ENCODE measurements around the gene GNS. TPM values are rescaled to one million over a fixed set of nuclear protein-coding genes. Genes with fewer than 3 reads are reported as not detected.

Gene GNS
- total and polyA plus RNA-seq, 2 of the 13 experiments (the other 11 are each of a cell fraction or from before 2014, with no cell fraction given) = 49.8 to 51.0 TPM

- Histone ChIP-seq H3K9ac (ENCODE audit: insufficient read depth, low read depth, low read length) (no peak overlapping the region), H3K36me3 (replicated peaks in 1 of 2; ENCODE audit: control insufficient read depth in 1 of 2, insufficient read depth in 2 of 2, low read length in 2 of 2) (peaks cover 10 to 18% of the 10 kb centered on the region in 2 experiments; a peak in 4 of 5 replicates), H3K4me1 (ENCODE audit: insufficient read depth, low read length) (peaks cover 27% of the 10 kb centered on the region), H4K20me1 (ENCODE audit: insufficient read depth, low read length) (no peaks in the 10 kb centered on the region), H2AFZ (ENCODE audit: low read length) (no peak overlapping the region), H3K4me3 (replicated peaks in 1 of 3; ENCODE audit: insufficient read depth in 1 of 3, low read depth in 2 of 3, low read length in 3 of 3) (no peak overlapping the region), H3K79me2 (ENCODE audit: insufficient read depth, low read length) (no peaks in the 10 kb centered on the region), H3K27me3 (ENCODE audit: control insufficient read depth in 1 of 2, insufficient read depth in 2 of 2, low read length in 2 of 2) (no peaks in the 10 kb centered on the region), H3K9me3 (ENCODE audit: low read length) (no peaks in the 10 kb centered on the region), H3K27ac (ENCODE audit: extremely low read length, insufficient read depth, low read length) (no peak overlapping the region), H3K4me2 (ENCODE audit: low read depth, low read length) (no peak overlapping the region)
- ChIA-PET POLR2A (no interaction called here), CTCF (ENCODE audit: low intra/inter-chr PET ratio, low total read pairs) (interaction anchor here (5.1 kb wide), 1 partner anchor 143 kb away, joined by 75 read pairs; no protein-coding TSS in a partner anchor)
- TF ChIP-seq TIGD3 (CRISPR knock-in tag; IDR thresholded peaks at IDR 0.05; ENCODE audit: borderline replicate concordance) = no peak
- no peak for TF ChIP-seq ZNF577 (CRISPR knock-in tag; IDR thresholded peaks at IDR 0.05; ENCODE audit: borderline replicate concordance, low read depth)
- no peak for TF ChIP-seq ZNF510 (CRISPR knock-in tag; IDR thresholded peaks at IDR 0.05; ENCODE audit: low read depth)
- TF ChIP-seq SSRP1 (CRISPR knock-in tag; IDR thresholded peaks at IDR 0.05) = no peak
- TF ChIP-seq ZBTB10 (CRISPR knock-in tag; IDR thresholded peaks at IDR 0.05; ENCODE audit: borderline replicate concordance) = no peak
- TF ChIP-seq POLR2AphosphoS5 (IDR thresholded peaks at IDR 0.05; ENCODE audit: low read depth, low read length) = no peak
- TF ChIP-seq SUZ12 (IDR thresholded peaks at IDR 0.05; ENCODE audit: low read depth, low read length) = no peak
- TF ChIP-seq ZNF274 (CRISPR knock-in tag; IDR thresholded peaks at IDR 0.05) = no peak
- TF ChIP-seq ZNF431 (CRISPR knock-in tag; IDR thresholded peaks at IDR 0.05; ENCODE audit: borderline replicate concordance, low read depth) = no peak
- BruUV-seq (replicated peaks) = no TSS peak
- FAIRE-seq (no peak), DNase-seq (ENCODE audit: low spot score) (no peak), ATAC-seq (no peak)
- intact Hi-C loops (cut with micrococcal nuclease; ENCODE audit: unreplicated experiment) = loop anchor here (5.0 kb wide), 2 partner anchors 37 to 242 kb away; partner anchors contain the start of gene TBK1
- in situ Hi-C loops (cut with HindIII; ENCODE audit: extremely low pct_ligation_motif_present, low pct_unique_long_range_greater_than_20kb) = loop anchor here (5.0 kb wide), 1 partner anchor 147 kb away; no protein-coding TSS in a partner anchor
- WGBS (ENCODE audit: low lambda C conversion rate) = 95% methylated on average over 18 of the region's 18 CpGs
Observed at GRCh38 chr12:64694130-64695040, 64.8 kb downstream of the GNS start.

Data from HepG2 (cell line).